Astrocyte (in vitro differentiated cells and primary cell): ENCODE measurements around the gene LBR. TPM values are rescaled to one million over a fixed set of nuclear protein-coding genes. Genes with fewer than 3 reads are reported as not detected.

ENCODE experiments used
- DNase-seq: peaks from one replicate; pipeline ENCODE4 v3.0.0-alpha.2; 2010; ENCODE audit warnings: low read depth
- FAIRE-seq: peaks from 2 replicates; lab custom pipeline; 2011; peaks lifted over from hg19 to GRCh38; lab: Jason Lieb, UNC
- H2AFZ ChIP-seq: 2 replicates; pipeline ENCODE4 v1.6.0; 2012; ENCODE audit warnings: low read depth, low read length, inconsistent platforms
- H3K27ac ChIP-seq: 2 replicates; pipeline ENCODE4 v1.5.1; 2011; ENCODE audit warnings: low read depth, low read length, inconsistent platforms
- H3K27me3 ChIP-seq: 2 replicates; pipeline ENCODE4 v1.6.0; 2011; ENCODE audit warnings: low read length, inconsistent platforms; ENCODE audit not compliant: insufficient read depth
- H3K36me3 ChIP-seq: 2 replicates; pipeline ENCODE4 v1.5.1; 2011; ENCODE audit warnings: low read length, inconsistent platforms; ENCODE audit not compliant: insufficient read depth
- H3K4me1 ChIP-seq: 2 replicates; pipeline ENCODE4 v1.5.1; 2011; ENCODE audit warnings: low read length, inconsistent platforms; ENCODE audit not compliant: insufficient read depth
- H3K4me2 ChIP-seq: 2 replicates; pipeline ENCODE4 v1.6.0; 2012; ENCODE audit warnings: low read length, inconsistent platforms
- H3K4me3 ChIP-seq: 2 replicates; pipeline ENCODE4 v1.5.1; 2011; ENCODE audit warnings: low read depth, mild to moderate bottlenecking, low read length, inconsistent platforms; ENCODE audit not compliant: insufficient read depth
- H3K79me2 ChIP-seq: 2 replicates; pipeline ENCODE4 v1.6.0; 2012; ENCODE audit warnings: mild to moderate bottlenecking, low read length, inconsistent platforms; ENCODE audit not compliant: insufficient read depth
- H3K9ac ChIP-seq: 2 replicates; pipeline ENCODE4 v1.6.0; 2012; ENCODE audit warnings: mild to moderate bottlenecking, low read length, inconsistent platforms
- H3K9me3 ChIP-seq: 2 replicates; pipeline ENCODE4 v1.5.1; 2012; ENCODE audit warnings: low read depth, mild to moderate bottlenecking, low read length, inconsistent platforms; ENCODE audit not compliant: insufficient read depth
- H4K20me1 ChIP-seq: 2 replicates; pipeline ENCODE4 v1.6.0; 2012; ENCODE audit warnings: low read length, inconsistent platforms; ENCODE audit not compliant: insufficient read depth
- H3K27ac Mint-ChIP-seq: one replicate; pipeline ENCODE4 v1.8.0; 2021; ENCODE audit warnings: mild to moderate bottlenecking, mixed read lengths; ENCODE audit not compliant: unreplicated experiment
- H3K27me3 Mint-ChIP-seq: one replicate; pipeline ENCODE4 v1.8.0; 2021; ENCODE audit warnings: low read depth, mixed read lengths; ENCODE audit not compliant: unreplicated experiment
- H3K36me3 Mint-ChIP-seq: one replicate; pipeline ENCODE4 v1.8.0; 2021; ENCODE audit warnings: low read depth, mixed read lengths; ENCODE audit not compliant: unreplicated experiment
- H3K4me1 Mint-ChIP-seq: one replicate; pipeline ENCODE4 v1.8.0; 2021; ENCODE audit warnings: low read depth, mixed read lengths; ENCODE audit not compliant: unreplicated experiment
- H3K4me3 Mint-ChIP-seq: one replicate; pipeline ENCODE4 v1.8.0; 2021; ENCODE audit warnings: mild to moderate bottlenecking, moderate library complexity, mixed read lengths; ENCODE audit not compliant: unreplicated experiment
- H3K9me3 Mint-ChIP-seq: one replicate; pipeline ENCODE4 v1.8.0; 2021; ENCODE audit warnings: mild to moderate bottlenecking, mixed read lengths; ENCODE audit not compliant: unreplicated experiment
- CTCF ChIP-seq: IDR thresholded peaks from 2 replicates; pipeline ENCODE4 v1.5.1; 2011; ENCODE audit warnings: low read depth, mild to moderate bottlenecking, inconsistent platforms, low read length, moderate library complexity; ENCODE audit not compliant: insufficient read depth
- EZH2 ChIP-seq: IDR thresholded peaks from 2 replicates; pipeline ENCODE4 v1.6.1; 2012; ENCODE audit warnings: mild to moderate bottlenecking, low read length, inconsistent platforms; ENCODE audit not compliant: insufficient read depth
- total RNA-seq: library from RNA; stranded (reverse); gene quantifications from 2 replicates; pipeline ENCODE4 v1.2.1, GENCODE V29; 2021

Gene LBR
- total RNA-seq, 1 donor from 2014 or later = 42.6 TPM

- no peak overlapping the region for H3K4me2 ChIP-seq
- H3K27ac ChIP-seq = no peak overlapping the region
- H3K4me3 ChIP-seq = no peak overlapping the region
- no peak for TF ChIP-seq CTCF
- TF ChIP-seq EZH2 = no peak
- H3K36me3 Mint-ChIP-seq = no peaks in the 10 kb centered on the region
- no peaks in the 10 kb centered on the region for H3K9me3 ChIP-seq
- no peaks in the 10 kb centered on the region for H4K20me1 ChIP-seq
- FAIRE-seq (no peak), DNase-seq (no peak)
- no peaks in the 10 kb centered on the region for H3K36me3 ChIP-seq
- peak overlapping the region; percentile 58 for H3K4me3 Mint-ChIP-seq
- H3K27ac Mint-ChIP-seq = no peak overlapping the region
- H3K27me3 Mint-ChIP-seq = peaks cover 5% of the 10 kb centered on the region
- H3K9me3 Mint-ChIP-seq = no peaks in the 10 kb centered on the region
- no peak overlapping the region for H2AFZ ChIP-seq
- no peaks in the 10 kb centered on the region for H3K27me3 ChIP-seq
- H3K79me2 ChIP-seq = no peaks in the 10 kb centered on the region
- H3K4me1 ChIP-seq = peaks cover 36% of the 10 kb centered on the region
- peaks cover 50% of the 10 kb centered on the region for H3K4me1 Mint-ChIP-seq
- H3K9ac ChIP-seq = no peak overlapping the region
Observed at GRCh38 chr1:225460737-225461532, 33.1 kb upstream of the LBR start.

DNA sequence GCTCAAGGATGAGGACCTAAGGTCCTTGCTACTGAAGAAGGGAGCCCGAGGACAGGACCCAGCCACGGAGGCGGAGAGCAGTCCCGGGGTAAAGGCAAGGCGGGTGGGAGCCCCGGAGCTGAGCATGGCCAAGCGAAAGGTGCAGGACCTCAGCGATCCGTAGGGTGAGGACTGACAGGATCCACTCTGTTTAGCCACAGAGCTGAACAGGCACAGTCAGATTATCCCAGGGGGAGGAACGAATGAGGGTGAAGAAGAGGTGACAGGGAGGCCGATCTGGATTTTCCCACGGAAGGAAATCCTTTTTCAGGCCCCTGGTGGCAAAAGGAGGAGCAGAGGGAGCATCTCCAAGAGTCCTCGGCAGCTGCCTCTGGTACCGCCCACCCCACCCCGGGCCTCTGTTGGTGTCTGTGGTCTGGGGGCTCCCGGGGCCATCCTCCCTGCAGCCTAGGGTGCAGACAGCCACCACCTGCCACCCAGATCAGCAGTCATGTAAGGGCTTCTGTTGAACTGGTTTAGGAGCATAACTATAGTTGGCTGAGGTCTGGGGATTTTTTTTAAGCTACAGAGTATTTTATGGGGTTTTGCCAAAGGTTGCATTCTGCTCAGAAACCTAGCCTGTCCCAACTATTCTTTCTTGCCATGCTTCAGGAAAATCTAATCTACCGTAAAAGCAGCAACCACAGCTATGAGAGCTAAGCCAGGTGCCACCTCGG is 32.3 kb upstream of the LBR start:
- H2AFZ ChIP-seq = no peak overlapping the region
- no peaks in the 10 kb centered on the region for H3K9me3 Mint-ChIP-seq
- H3K27ac ChIP-seq = no peak overlapping the region
- no peak for FAIRE-seq
- H3K36me3 Mint-ChIP-seq = no peaks in the 10 kb centered on the region
- H3K4me3 Mint-ChIP-seq = peak overlapping the region; percentile 58
- H3K4me2 ChIP-seq = no peak overlapping the region
- peaks cover 46% of the 10 kb centered on the region for H3K4me1 Mint-ChIP-seq
- no peaks in the 10 kb centered on the region for H3K27me3 ChIP-seq
- no peaks in the 10 kb centered on the region for H3K9me3 ChIP-seq
- DNase-seq = no peak
- no peak overlapping the region for H3K4me3 ChIP-seq
- H4K20me1 ChIP-seq = no peaks in the 10 kb centered on the region
- no peaks in the 10 kb centered on the region for H3K36me3 ChIP-seq
- H3K27me3 Mint-ChIP-seq = peaks cover 5% of the 10 kb centered on the region
- H3K27ac Mint-ChIP-seq = no peak overlapping the region
- peaks cover 30% of the 10 kb centered on the region for H3K4me1 ChIP-seq
- H3K79me2 ChIP-seq = no peaks in the 10 kb centered on the region
- no peak overlapping the region for H3K9ac ChIP-seq
- TF ChIP-seq EZH2 (no peak), CTCF (no peak)
